Measurements from ENCODE around the gene FAM184A. TPM values are rescaled to one million over a fixed set of nuclear protein-coding genes. Genes with fewer than 3 reads are reported as not detected.

FAM184A gene
- total and polyA plus RNA-seq, 8 donors = 13.3 to 120 (median 88.2) TPM

DNA sequence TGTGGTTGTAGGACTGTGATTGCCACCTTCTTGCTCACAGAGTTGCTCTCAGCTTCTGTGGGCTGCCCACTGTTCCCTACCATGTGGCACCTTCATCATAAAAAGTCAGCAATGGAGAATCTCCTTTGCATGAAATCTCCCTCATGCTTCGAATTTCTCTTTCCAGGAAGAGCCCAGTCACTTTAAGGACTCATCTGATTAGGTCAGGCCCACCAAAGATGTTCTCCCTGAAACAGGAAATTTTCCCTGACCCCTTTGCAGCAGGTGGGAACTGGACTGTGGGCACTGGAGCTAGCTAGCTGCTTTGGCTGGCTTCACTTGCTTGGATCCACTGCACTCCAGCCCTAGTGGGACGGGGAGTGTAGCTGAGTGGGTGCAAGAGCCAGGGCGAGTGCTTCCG is 47.7 kb upstream of the FAM184A start:
- H3K4me3 ChIP-seq = no peak overlapping the region
- DNase-seq = no peak
- TF ChIP-seq, protein P1, sequence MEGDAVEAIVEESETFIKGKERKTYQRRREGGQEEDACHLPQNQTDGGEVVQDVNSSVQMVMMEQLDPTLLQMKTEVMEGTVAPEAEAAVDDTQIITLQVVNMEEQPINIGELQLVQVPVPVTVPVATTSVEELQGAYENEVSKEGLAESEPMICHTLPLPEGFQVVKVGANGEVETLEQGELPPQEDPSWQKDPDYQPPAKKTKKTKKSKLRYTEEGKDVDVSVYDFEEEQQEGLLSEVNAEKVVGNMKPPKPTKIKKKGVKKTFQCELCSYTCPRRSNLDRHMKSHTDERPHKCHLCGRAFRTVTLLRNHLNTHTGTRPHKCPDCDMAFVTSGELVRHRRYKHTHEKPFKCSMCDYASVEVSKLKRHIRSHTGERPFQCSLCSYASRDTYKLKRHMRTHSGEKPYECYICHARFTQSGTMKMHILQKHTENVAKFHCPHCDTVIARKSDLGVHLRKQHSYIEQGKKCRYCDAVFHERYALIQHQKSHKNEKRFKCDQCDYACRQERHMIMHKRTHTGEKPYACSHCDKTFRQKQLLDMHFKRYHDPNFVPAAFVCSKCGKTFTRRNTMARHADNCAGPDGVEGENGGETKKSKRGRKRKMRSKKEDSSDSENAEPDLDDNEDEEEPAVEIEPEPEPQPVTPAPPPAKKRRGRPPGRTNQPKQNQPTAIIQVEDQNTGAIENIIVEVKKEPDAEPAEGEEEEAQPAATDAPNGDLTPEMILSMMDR (IDR thresholded peaks at IDR 0.05) = no peak
- no peak for ATAC-seq
- H3K27ac ChIP-seq = no peak overlapping the region
- H3K36me3 ChIP-seq = no peaks in the 10 kb centered on the region
- H3K9me3 ChIP-seq = no peaks in the 10 kb centered on the region
- peaks cover 15 to 18% of the 10 kb centered on the region in 2 donors for H3K4me1 ChIP-seq
- intact Hi-C loops (cut with DNase I) = no loop called here
- H3K27me3 ChIP-seq = no peaks in the 10 kb centered on the region

DNA sequence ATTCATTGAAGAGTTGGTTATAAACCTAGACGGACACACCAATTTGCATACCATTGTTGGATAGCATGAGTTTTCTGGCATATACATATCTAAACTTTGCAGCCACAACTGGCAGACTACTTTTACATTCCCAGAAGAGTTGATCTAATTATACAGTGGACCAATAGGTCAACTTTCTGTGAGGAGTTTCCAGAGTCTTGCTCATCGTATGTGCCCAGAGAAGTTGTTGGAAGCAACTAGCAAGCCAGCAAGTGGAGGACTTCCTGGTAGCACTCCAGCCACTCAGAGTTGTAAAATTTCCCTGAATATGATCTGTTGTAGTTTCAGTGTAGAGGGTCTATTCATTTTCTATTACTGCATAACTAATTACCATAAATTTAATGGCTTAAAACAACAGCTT is 47.1 kb upstream of the FAM184A start:
- Histone ChIP-seq H3K9me3 (no peaks in the 10 kb centered on the region), H3K27me3 (no peaks in the 10 kb centered on the region), H3K4me3 (no peak overlapping the region), H3K4me1 (peaks cover 15 to 18% of the 10 kb centered on the region in 2 donors), H3K27ac (no peak overlapping the region), H3K36me3 (no peaks in the 10 kb centered on the region)
- ATAC-seq (no peak), DNase-seq (no peak)
- TF ChIP-seq, protein P1 (IDR thresholded peaks at IDR 0.05) = no peak
- intact Hi-C loops (cut with DNase I) = no loop called here

DNA sequence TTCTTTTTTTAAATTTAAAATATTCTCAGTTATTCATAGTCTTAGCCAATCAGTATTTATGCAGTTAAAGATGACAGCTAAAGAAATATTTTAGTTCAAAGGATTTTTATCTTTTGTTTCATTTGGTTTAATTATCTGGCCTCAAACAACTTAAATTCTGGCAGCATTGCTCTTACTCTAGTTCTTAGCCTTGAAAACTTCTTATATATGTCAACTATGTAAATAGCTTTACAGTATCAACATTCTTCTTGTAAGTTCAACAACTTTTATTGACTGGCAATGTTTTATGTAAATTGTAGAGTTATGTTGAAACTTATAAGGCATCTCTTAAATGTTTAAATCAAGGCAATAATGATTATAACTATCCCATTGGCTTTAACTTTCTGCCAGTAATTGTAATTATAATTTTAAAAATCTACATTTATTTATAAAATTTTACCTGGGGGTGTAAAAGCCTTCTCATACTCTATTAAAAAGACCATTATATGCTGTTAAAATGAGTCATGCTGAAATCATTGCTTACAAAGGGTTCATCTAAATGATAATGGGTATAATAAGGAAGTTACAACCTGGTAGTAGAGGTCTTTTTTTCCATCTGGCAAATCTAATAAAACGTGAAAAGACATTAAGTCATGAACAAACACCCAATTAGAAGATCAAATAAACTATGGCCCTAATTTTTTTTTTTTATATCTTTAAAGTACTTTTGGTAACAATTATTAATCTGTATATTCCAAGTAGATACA is 45.8 kb upstream of the FAM184A start:
- Histone ChIP-seq H3K27me3 (no peaks in the 10 kb centered on the region), H3K4me3 (no peak overlapping the region), H3K4me1 (peaks cover 3 to 11% of the 10 kb centered on the region in 2 donors), H3K9me3 (no peaks in the 10 kb centered on the region), H3K27ac (no peak overlapping the region), H3K36me3 (no peaks in the 10 kb centered on the region)
- TF ChIP-seq, protein P1 (IDR thresholded peaks at IDR 0.05) = no peak
- intact Hi-C loops (cut with DNase I) = no loop called here
- ATAC-seq = no peak
- no peak for DNase-seq

DNA sequence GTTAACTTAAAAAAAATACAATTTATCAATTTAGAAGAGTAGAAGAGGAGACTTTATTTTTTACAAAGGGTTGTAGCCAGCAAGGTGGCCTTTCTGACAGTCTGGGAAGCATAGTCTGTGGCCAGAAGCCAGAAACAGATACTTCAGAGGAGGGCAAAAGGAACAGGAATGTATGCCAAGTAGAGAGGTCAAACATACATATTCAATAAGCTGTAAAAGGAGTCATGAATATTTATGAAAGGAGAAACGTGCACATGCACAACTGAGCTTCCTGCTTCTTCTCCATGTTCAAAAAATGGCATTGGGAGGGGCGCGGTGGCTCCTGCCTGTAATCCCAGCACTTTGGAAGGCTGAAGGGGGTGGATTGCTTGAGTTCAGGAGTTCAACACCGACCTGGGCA is 43.9 kb upstream of the FAM184A start:
- H3K9me3 ChIP-seq = no peaks in the 10 kb centered on the region
- intact Hi-C loops (cut with DNase I) = no loop called here
- H3K4me3 ChIP-seq = no peak overlapping the region
- H3K36me3 ChIP-seq = no peaks in the 10 kb centered on the region
- H3K27me3 ChIP-seq = no peaks in the 10 kb centered on the region
- no peak overlapping the region for H3K27ac ChIP-seq
- DNase-seq (no peak), ATAC-seq (no peak)
- peaks cover 0 to 5% of the 10 kb centered on the region in 2 donors for H3K4me1 ChIP-seq
- TF ChIP-seq, protein P1 (IDR thresholded peaks at IDR 0.05) = no peak

DNA sequence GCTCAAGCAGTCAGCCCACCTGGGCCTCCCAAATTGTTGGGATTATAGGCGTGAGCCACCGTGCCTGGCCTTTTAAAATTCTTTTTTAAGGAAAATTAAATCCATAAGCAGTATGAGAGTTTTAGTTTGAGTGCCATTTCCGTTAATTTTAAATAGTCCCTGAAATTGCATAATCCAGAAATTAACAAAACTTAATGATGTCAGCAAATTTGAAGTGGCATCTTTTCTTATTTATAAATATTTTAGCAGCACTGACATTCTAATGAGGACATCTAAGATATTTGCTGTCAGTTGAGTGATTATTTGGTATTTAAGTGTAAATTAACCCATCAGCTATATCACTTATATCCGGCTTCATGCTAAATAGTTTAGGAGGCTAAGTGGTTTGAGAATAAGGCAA is 42.9 kb upstream of the FAM184A start:
- DNase-seq = no peak
- intact Hi-C loops (cut with DNase I) = no loop called here
- TF ChIP-seq, protein P1 (IDR thresholded peaks at IDR 0.05) = no peak

More for the DNA sequence above, 42.9 kb upstream of the FAM184A start:
- no peaks in the 10 kb centered on the region for H3K9me3 ChIP-seq
- ATAC-seq = no peak
- H3K4me1 ChIP-seq = peaks cover 0 to 5% of the 10 kb centered on the region in 2 donors
- no peak overlapping the region for H3K27ac ChIP-seq
- no peaks in the 10 kb centered on the region for H3K27me3 ChIP-seq
- no peak overlapping the region for H3K4me3 ChIP-seq
- no peaks in the 10 kb centered on the region for H3K36me3 ChIP-seq
